Uterus (tissue), 2 donors: ENCODE measurements around the gene LARP1.

ENCODE experiments used
- CTCF ChIP-seq, 4 experiments: fragments of 200-600 bp in 2 of 4; fragments of 450-650 bp in 2 of 4; sonication (generic) in 2 of 4; IDR thresholded peaks; one replicate each; pipeline ENCODE4 v1.5.1; 2016 to 2019; ENCODE audit warnings: antibody characterized with exemption in 4 of 4, mild to moderate bottlenecking in 2 of 4, moderate library complexity in 1 of 4
- POLR2A ChIP-seq, 2 donors: fragments of 450-650 bp; IDR thresholded peaks; one replicate each; pipeline ENCODE4 v1.6.1; 2016; ENCODE audit warnings: antibody characterized with exemption in 2 of 2, mild to moderate bottlenecking in 1 of 2, moderate library complexity in 1 of 2

GRCh38 chr5:154858972-154859871 lies 104.0 kb downstream of the LARP1 start:
- TF ChIP-seq CTCF (IDR thresholded peaks at IDR 0.05) (no peak), POLR2A (IDR thresholded peaks at IDR 0.05) (no peak)
